ENCODE results near the gene PARM1. TPM values are rescaled to one million over a fixed set of nuclear protein-coding genes. Genes with fewer than 3 reads are reported as not detected.

PARM1 gene
- total and polyA plus RNA-seq, 5 donors from 2014 or later, result 0.10 to 0.22 TPM; not detected in 3

- no peak overlapping the region for H3K27ac Mint-ChIP-seq
- H3K9me3 Mint-ChIP-seq, result peaks cover 0 to 5% (median 0%) of the 10 kb centered on the region in 7 donors
- no peak overlapping the region for H3K4me3 ChIP-seq (ENCODE audit: low read depth, low read length)
- H3K4me1 Mint-ChIP-seq, result no peaks in the 10 kb centered on the region
- no peaks in the 10 kb centered on the region for H3K36me3 ChIP-seq (ENCODE audit: control insufficient read depth, insufficient read depth, low read length)
- no peak overlapping the region for H3K4me3 Mint-ChIP-seq
- H3K27me3 ChIP-seq (ENCODE audit: control insufficient read depth, insufficient read depth, low read length), result no peaks in the 10 kb centered on the region
- no peaks in the 10 kb centered on the region for H3K9me3 ChIP-seq (ENCODE audit: control insufficient read depth in 2 of 2, low read length in 2 of 2)
- ATAC-seq (ENCODE audit: low read depth in 2 of 2) (no peak), DNase-seq (no peak)
- H3K36me3 Mint-ChIP-seq, result no peaks in the 10 kb centered on the region
- H3K27me3 Mint-ChIP-seq, result no peaks in the 10 kb centered on the region
- no peak overlapping the region for H3K27ac ChIP-seq (ENCODE audit: insufficient read depth, low read length, poor library complexity, severe bottlenecking)
- peaks cover 3% of the 10 kb centered on the region for H3K4me1 ChIP-seq (ENCODE audit: control insufficient read depth, insufficient read depth, low read length, poor library complexity, severe bottlenecking)
These were observed 102.4 kb downstream of the PARM1 start for GRCh38 chr4:75035321-75035720.

DNA sequence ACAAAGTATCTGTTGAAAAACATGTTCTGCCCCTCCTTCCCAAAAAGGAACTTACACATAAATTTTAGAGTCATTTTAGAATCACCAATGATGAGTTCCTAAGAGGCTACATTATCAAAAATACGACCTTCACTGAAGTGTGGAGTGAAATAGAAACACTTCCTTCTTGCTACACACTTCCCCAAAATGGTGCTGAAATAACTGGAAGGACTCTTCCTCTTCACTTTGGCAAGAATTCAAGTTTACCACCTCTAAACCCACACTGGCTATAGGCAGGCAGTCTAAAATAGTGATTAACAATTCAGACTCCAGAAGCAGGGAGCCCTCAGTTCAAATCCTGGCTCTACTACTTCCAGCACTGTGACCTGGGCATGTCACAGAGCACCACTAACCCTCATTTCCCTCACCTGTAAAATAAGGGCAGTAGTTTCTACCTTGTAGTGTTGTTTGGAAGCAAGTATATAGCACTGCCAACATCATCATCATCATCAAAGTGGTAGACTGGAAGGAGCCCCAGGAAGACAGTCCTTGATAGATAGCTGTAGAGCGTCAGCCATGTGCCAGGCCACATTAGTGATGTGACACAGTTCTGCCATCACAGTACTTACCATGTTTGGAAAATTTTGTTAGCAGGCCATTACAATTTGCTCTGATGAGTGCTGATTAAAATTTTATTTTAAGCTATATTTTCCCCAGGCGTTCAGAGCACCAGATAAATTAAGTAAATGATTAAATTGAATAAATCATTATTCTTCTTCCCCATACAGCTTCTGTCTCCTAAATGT, 103.3 kb downstream of the PARM1 start:
- Histone ChIP-seq H3K4me1 (ENCODE audit: control insufficient read depth, insufficient read depth, low read length, poor library complexity, severe bottlenecking) (peaks cover 3% of the 10 kb centered on the region), H3K9me3 (ENCODE audit: control insufficient read depth in 2 of 2, low read length in 2 of 2) (no peaks in the 10 kb centered on the region), H3K27ac (ENCODE audit: insufficient read depth, low read length, poor library complexity, severe bottlenecking) (no peak overlapping the region), H3K27me3 (ENCODE audit: control insufficient read depth, insufficient read depth, low read length) (no peaks in the 10 kb centered on the region), H3K4me3 (ENCODE audit: low read depth, low read length) (no peak overlapping the region), H3K36me3 (ENCODE audit: control insufficient read depth, insufficient read depth, low read length) (no peaks in the 10 kb centered on the region)
- Mint-ChIP-seq H3K4me1 (no peaks in the 10 kb centered on the region), H3K36me3 (no peaks in the 10 kb centered on the region), H3K4me3 (no peak overlapping the region), H3K9me3 (peaks cover 0 to 7% (median 0%) of the 10 kb centered on the region in 7 donors), H3K27ac (no peak overlapping the region), H3K27me3 (no peaks in the 10 kb centered on the region)
- DNase-seq, result no peak
- no peak for ATAC-seq (ENCODE audit: low read depth in 2 of 2)

DNA sequence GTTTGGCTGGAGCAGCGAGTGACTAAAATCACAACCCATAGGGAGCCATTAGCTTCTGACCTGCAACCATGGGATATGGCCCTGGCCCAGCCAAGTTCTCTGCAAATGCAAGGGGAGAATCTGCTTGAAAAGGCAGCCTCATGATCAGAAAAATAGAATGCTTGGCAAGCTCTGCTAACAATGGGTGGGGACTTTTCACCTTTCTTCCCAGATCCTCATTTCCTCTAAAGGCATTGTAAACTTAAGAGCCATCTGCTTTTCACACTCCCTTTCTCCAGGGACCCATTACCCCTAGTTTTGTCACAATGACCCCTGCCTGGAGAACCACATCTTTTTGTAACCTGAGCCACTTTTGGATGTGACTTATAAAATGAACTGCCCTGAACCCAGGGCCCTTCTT, 104.3 kb downstream of the PARM1 start:
- no peaks in the 10 kb centered on the region for H3K36me3 ChIP-seq (ENCODE audit: control insufficient read depth, insufficient read depth, low read length)
- H3K27ac Mint-ChIP-seq, result no peak overlapping the region

GRCh38 chr4:75038376-75038775, 105.5 kb downstream of the PARM1 start:
- Mint-ChIP-seq H3K27me3 (no peaks in the 10 kb centered on the region), H3K4me1 (no peaks in the 10 kb centered on the region), H3K27ac (no peak overlapping the region), H3K9me3 (peaks cover 0 to 7% (median 1%) of the 10 kb centered on the region in 7 donors), H3K4me3 (no peak overlapping the region), H3K36me3 (no peaks in the 10 kb centered on the region)
- H3K4me1 ChIP-seq (ENCODE audit: control insufficient read depth, insufficient read depth, low read length, poor library complexity, severe bottlenecking), result peaks cover 3% of the 10 kb centered on the region
- H3K36me3 ChIP-seq (ENCODE audit: control insufficient read depth, insufficient read depth, low read length), result no peaks in the 10 kb centered on the region
- H3K27me3 ChIP-seq (ENCODE audit: control insufficient read depth, insufficient read depth, low read length), result no peaks in the 10 kb centered on the region
- DNase-seq (no peak), ATAC-seq (ENCODE audit: low read depth in 2 of 2) (no peak)
- no peaks in the 10 kb centered on the region for H3K9me3 ChIP-seq (ENCODE audit: control insufficient read depth in 2 of 2, low read length in 2 of 2)
- H3K27ac ChIP-seq (ENCODE audit: insufficient read depth, low read length, poor library complexity, severe bottlenecking), result no peak overlapping the region
- no peak overlapping the region for H3K4me3 ChIP-seq (ENCODE audit: low read depth, low read length)

More for the DNA sequence above, 104.3 kb downstream of the PARM1 start:
- Histone ChIP-seq H3K9me3 (ENCODE audit: control insufficient read depth in 2 of 2, low read length in 2 of 2) (no peaks in the 10 kb centered on the region), H3K27ac (ENCODE audit: insufficient read depth, low read length, poor library complexity, severe bottlenecking) (no peak overlapping the region), H3K27me3 (ENCODE audit: control insufficient read depth, insufficient read depth, low read length) (no peaks in the 10 kb centered on the region), H3K4me3 (ENCODE audit: low read depth, low read length) (no peak overlapping the region), H3K4me1 (ENCODE audit: control insufficient read depth, insufficient read depth, low read length, poor library complexity, severe bottlenecking) (peaks cover 3% of the 10 kb centered on the region)
- no peaks in the 10 kb centered on the region for H3K4me1 Mint-ChIP-seq
- H3K4me3 Mint-ChIP-seq, result no peak overlapping the region
- no peak for ATAC-seq (ENCODE audit: low read depth in 2 of 2)
- H3K27me3 Mint-ChIP-seq, result no peaks in the 10 kb centered on the region
- H3K36me3 Mint-ChIP-seq, result no peaks in the 10 kb centered on the region
- no peak for DNase-seq
- H3K9me3 Mint-ChIP-seq, result peaks cover 0 to 7% (median 0%) of the 10 kb centered on the region in 7 donors

- Mint-ChIP-seq H3K27ac (no peak overlapping the region), H3K4me1 (no peaks in the 10 kb centered on the region), H3K4me3 (no peak overlapping the region), H3K9me3 (peaks cover 0 to 10% (median 1%) of the 10 kb centered on the region in 7 donors), H3K27me3 (peaks cover 5% of the 10 kb centered on the region), H3K36me3 (no peaks in the 10 kb centered on the region)
- no peak for DNase-seq
- ATAC-seq (ENCODE audit: low read depth in 2 of 2), result no peak
- Histone ChIP-seq H3K4me3 (ENCODE audit: low read depth, low read length) (no peak overlapping the region), H3K4me1 (ENCODE audit: control insufficient read depth, insufficient read depth, low read length, poor library complexity, severe bottlenecking) (no peaks in the 10 kb centered on the region), H3K36me3 (ENCODE audit: control insufficient read depth, insufficient read depth, low read length) (no peaks in the 10 kb centered on the region), H3K27ac (ENCODE audit: insufficient read depth, low read length, poor library complexity, severe bottlenecking) (no peak overlapping the region), H3K27me3 (ENCODE audit: control insufficient read depth, insufficient read depth, low read length) (no peaks in the 10 kb centered on the region), H3K9me3 (ENCODE audit: control insufficient read depth in 2 of 2, low read length in 2 of 2) (no peaks in the 10 kb centered on the region)
These were observed 107.8 kb downstream of the PARM1 start for GRCh38 chr4:75040703-75041102.

DNA sequence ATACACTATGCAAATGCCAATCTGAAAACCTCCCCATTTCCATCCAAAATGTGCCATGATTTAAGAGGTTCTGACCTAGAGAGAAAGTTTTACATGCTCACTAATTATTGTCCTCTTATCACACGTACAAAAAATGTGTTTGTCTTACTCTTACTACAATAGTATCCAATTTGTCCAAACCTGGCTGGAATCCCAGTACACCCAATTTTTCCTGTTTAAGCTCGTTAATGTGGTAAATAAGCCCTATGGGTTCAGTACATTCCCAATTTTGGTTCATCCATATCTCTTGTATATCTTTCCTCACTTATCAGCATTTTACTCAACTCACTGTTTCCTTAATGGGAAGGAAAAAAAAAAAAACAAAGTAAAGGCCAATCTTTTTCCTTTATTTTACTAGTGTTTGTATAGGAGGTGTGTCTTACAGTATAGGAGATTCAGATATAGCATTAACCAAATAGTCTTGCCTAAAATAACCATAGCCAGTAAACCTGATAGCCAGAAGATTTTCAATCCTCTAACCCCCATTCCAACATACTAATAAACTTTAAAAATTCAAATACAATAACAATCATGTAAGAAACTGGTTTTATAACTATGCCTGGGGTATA, 109.8 kb downstream of the PARM1 start:
- no peaks in the 10 kb centered on the region for H3K36me3 Mint-ChIP-seq
- Histone ChIP-seq H3K27me3 (ENCODE audit: control insufficient read depth, insufficient read depth, low read length) (no peaks in the 10 kb centered on the region), H3K4me1 (ENCODE audit: control insufficient read depth, insufficient read depth, low read length, poor library complexity, severe bottlenecking) (no peaks in the 10 kb centered on the region), H3K9me3 (ENCODE audit: control insufficient read depth in 2 of 2, low read length in 2 of 2) (no peaks in the 10 kb centered on the region), H3K36me3 (ENCODE audit: control insufficient read depth, insufficient read depth, low read length) (no peaks in the 10 kb centered on the region), H3K27ac (ENCODE audit: insufficient read depth, low read length, poor library complexity, severe bottlenecking) (no peak overlapping the region), H3K4me3 (ENCODE audit: low read depth, low read length) (no peak overlapping the region)
- H3K4me1 Mint-ChIP-seq, result no peaks in the 10 kb centered on the region
- H3K27ac Mint-ChIP-seq, result no peak overlapping the region
- H3K9me3 Mint-ChIP-seq, result peaks cover 0 to 10% (median 1%) of the 10 kb centered on the region in 7 donors
- DNase-seq (no peak), ATAC-seq (ENCODE audit: low read depth in 2 of 2) (no peak)
- no peak overlapping the region for H3K4me3 Mint-ChIP-seq
- peaks cover 5% of the 10 kb centered on the region for H3K27me3 Mint-ChIP-seq

DNA sequence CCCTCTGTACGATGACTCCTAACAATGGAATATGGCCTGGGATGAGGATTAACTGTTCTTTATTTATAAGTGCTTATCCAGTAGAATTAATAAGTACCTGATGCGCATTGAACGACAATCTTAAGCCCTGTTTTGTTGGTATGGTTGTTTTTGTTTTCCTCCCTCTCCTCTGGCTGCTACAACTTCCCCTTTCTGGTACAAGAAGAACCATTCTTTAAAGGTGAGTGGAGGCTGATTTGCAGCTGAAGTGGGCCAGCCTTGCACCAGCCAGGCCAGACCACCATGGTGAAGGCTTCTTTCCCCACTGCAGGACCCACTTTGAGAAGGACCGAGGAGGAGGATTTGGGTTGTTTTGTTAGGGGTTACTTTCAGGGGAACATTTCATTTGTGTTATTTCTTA, 113.3 kb downstream of the PARM1 start:
- Mint-ChIP-seq H3K9me3 (peaks cover 0 to 7% (median 0%) of the 10 kb centered on the region in 7 donors), H3K27me3 (peaks cover 5% of the 10 kb centered on the region), H3K36me3 (no peaks in the 10 kb centered on the region), H3K4me3 (no peak overlapping the region), H3K4me1 (no peaks in the 10 kb centered on the region), H3K27ac (no peak overlapping the region)
- H3K36me3 ChIP-seq (ENCODE audit: control insufficient read depth, insufficient read depth, low read length), result no peaks in the 10 kb centered on the region
- no peak for DNase-seq
- H3K4me1 ChIP-seq (ENCODE audit: control insufficient read depth, insufficient read depth, low read length, poor library complexity, severe bottlenecking), result no peaks in the 10 kb centered on the region
- H3K9me3 ChIP-seq (ENCODE audit: control insufficient read depth in 2 of 2, low read length in 2 of 2), result no peaks in the 10 kb centered on the region
- no peak overlapping the region for H3K4me3 ChIP-seq (ENCODE audit: low read depth, low read length)
- ATAC-seq (ENCODE audit: low read depth in 2 of 2), result no peak
- no peak overlapping the region for H3K27ac ChIP-seq (ENCODE audit: insufficient read depth, low read length, poor library complexity, severe bottlenecking)
- H3K27me3 ChIP-seq (ENCODE audit: control insufficient read depth, insufficient read depth, low read length), result no peaks in the 10 kb centered on the region

DNA sequence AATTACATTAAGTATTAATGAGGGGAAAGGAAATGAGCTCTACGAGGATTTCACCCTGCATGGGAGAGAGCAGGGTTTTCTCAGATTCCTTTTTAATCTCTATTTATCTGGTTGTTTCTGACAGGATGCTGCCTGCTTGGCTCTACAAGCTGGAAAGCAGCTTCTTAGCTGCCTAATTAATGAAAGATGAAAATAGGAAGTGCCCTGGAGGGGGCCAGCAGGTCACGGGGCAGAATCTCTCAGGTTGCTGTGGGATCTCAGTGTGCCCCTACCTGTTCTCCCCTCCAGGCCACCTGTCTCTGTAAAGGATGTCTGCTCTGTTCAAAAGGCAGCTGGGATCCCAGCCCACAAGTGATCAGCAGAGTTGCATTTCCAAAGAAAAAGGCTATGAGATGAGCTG, 113.7 kb downstream of the PARM1 start:
- H3K4me1 ChIP-seq (ENCODE audit: control insufficient read depth, insufficient read depth, low read length, poor library complexity, severe bottlenecking), result no peaks in the 10 kb centered on the region
- no peaks in the 10 kb centered on the region for H3K9me3 ChIP-seq (ENCODE audit: control insufficient read depth in 2 of 2, low read length in 2 of 2)
- H3K4me3 ChIP-seq (ENCODE audit: low read depth, low read length), result no peak overlapping the region
- no peaks in the 10 kb centered on the region for H3K36me3 ChIP-seq (ENCODE audit: control insufficient read depth, insufficient read depth, low read length)
- H3K9me3 Mint-ChIP-seq, result peaks cover 0 to 5% (median 0%) of the 10 kb centered on the region in 7 donors
- DNase-seq (no peak), ATAC-seq (ENCODE audit: low read depth in 2 of 2) (no peak)
- H3K27me3 ChIP-seq (ENCODE audit: control insufficient read depth, insufficient read depth, low read length), result no peaks in the 10 kb centered on the region
- H3K27ac Mint-ChIP-seq, result no peak overlapping the region
- no peak overlapping the region for H3K4me3 Mint-ChIP-seq
- H3K27me3 Mint-ChIP-seq, result peaks cover 5% of the 10 kb centered on the region
- no peaks in the 10 kb centered on the region for H3K4me1 Mint-ChIP-seq
- H3K36me3 Mint-ChIP-seq, result no peaks in the 10 kb centered on the region
- H3K27ac ChIP-seq (ENCODE audit: insufficient read depth, low read length, poor library complexity, severe bottlenecking), result no peak overlapping the region
